T47D (cell line): Measurements from ENCODE around the gene CLTCL1.

ENCODE experiments used
- DNase-seq, 2 experiments: peaks; one replicate each; pipeline versions ENCODE4 v3.0.0 to v3.0.0-alpha.2; 2011 to 2012; ENCODE audit warnings: low read depth in 1 of 2, low spot score in 1 of 2
- JUND ChIP-seq: IDR thresholded peaks from 2 replicates; pipeline ENCODE4 v1.6.1; 2012; ENCODE audit warnings: low read depth
- in situ Hi-C: cut with HindIII; loops from 2 replicates; pipeline ENCODE4 v1.10.0; 2016; ENCODE audit warnings: low sequenced_read_pairs, low pct_unique_long_range_greater_than_20kb

CLTCL1 gene

DNA sequence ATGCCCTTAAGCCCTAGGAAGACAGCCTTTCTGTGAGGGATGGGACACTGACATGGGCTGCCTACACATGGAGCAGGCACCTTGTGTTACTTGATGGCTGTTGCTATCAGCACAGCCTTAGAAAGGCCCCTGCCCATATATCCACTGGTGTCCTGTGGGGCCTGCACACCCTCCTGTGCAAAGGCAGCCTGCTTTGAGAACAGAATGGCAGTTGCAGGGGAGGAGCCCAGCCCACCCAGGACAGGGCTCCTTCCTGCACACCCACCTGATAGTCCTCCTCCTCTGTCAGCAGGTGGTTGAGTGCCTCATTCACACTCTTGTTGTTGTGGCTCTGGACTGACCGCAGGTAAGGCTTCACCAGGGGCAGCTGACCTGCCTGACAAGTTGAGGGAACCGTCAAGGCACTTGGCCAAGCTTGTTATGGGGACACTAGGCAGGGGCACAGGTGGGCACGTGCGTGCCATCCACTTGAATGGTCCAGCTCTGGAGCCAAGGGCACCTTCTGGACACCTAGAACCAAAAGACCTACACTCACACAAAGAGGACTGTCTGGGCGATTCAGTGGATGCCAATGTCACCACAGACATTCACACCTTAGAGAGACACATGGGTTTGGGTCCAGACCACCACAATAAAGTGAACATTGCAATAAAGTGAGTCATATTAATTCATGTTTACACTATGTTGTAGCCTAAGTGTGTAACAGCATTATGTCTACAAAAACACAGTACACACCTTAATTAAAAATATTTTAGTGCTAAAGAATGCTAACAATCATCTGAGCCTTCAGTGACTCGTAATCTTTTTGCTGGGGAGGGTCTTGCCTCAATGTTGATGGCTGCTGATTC, 103.6 kb downstream of the CLTCL1 start:
- in situ Hi-C loops: no loop called here
- no peak for TF ChIP-seq JUND
- DNase-seq: no peak

DNA sequence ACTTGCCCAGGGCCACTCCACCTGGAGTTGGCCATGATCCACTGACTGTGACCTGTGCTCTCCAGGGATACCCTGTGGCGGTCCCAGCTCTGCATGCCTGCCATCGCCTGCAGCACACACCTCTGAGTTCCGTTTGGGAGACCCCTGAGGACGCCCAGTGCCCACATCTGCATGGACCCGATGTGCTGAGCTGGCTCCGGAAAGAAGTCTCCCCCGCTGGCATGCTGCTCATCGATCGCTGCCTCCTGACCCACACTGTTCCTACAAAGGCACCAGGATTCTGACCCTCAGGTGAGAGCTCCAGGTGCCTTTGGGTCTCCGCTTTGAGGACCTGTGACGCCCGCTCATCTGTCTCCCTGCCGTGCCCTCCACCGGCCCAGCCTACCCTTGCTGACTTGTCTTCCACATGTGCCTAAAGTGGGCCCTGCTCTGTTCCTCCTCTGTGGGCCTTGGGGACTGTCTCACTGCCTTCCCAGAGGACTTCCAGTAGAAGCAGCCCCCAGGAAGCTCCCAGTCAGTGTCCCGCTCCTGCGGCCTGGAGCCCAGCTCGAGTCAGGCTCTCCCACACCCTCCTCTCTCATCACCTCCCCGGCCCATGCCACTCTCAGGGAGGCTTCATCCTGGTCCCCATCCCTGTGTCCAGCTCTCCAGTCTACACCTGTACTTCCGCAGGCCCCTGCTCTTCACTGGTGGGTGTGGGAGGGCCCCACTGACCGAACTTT, 107.1 kb downstream of the CLTCL1 start:
- no peak for TF ChIP-seq JUND
- no peak for DNase-seq
- in situ Hi-C loops: no loop called here

- in situ Hi-C loops: no loop called here
- TF ChIP-seq JUND: no peak
- DNase-seq: no peak
Measured at GRCh38 chr22:19183216-19183615, 108.3 kb downstream of the CLTCL1 start.

DNA sequence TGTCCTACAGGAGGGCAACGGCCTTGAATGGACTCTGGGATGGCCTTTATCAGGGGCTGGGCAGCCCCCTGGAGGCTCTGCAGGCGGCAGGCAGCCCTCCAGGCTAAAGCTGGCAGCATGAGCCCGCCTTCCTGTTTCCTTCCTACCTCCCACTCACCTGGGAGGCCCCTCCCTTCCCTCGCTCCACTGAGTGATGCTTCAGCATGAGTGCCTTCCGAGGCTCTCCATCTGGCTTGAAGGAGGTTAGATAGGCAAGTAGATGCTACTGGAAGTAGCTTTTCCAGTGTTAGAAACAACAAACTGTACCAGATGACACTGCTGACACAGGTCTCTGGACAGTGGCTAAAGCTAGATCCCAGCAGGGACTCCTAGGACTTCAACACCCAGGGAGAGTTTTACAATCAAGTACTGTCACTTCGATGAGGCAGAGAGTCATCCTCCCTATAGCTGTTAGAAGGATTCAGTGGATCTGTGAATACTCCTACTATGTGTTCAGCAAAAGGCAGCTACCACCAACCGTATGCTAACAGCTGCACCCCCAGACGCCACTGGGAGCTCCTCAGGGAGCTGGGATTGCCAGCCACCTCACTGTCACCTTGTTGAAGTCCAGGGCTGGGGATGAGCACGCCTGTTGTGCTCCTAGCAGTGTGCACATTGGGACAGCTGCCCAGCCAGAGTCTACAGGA, 108.9 kb downstream of the CLTCL1 start:
- no peak for DNase-seq

GRCh38 chr22:19181786-19182471, 109.6 kb downstream of the CLTCL1 start:
- no peak for DNase-seq
- in situ Hi-C loops: no loop called here
- TF ChIP-seq JUND: no peak

More for the DNA sequence above, 108.9 kb downstream of the CLTCL1 start:
- in situ Hi-C loops: no loop called here
- no peak for TF ChIP-seq JUND

DNA sequence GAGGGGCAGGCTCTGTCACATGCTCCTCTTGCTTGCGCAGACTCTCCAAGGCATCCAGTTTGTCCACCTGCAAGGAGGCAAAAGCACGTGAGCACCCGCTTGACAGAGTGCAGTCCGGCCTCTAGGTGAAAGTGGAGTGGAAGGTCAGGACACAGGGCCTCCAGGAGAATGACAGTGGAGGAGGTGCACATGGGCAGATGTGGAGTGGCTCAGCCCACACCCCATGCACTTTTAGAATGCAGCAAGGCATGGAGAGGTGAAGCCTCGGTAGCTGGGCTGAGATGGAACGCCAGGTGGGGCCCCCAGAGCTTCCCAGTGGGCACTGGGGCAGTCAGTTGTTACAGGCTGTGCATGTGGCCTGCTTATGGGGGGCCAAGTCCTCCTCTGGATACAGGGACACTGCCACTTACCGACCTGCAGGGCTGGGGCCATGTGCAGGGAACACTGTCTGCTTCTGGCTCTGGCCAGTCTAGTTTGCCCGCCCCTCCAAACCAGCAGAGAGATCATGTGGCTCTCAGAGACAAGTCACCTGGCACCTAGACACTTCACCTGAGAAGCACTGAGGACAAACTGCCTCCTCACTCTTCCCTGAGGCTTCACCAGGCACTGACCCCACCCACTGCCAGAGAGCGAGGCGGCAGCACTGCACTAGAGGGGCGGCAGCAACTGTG, 110.6 kb downstream of the CLTCL1 start:
- TF ChIP-seq JUND: no peak
- in situ Hi-C loops: no loop called here
- DNase-seq: no peak

GRCh38 chr22:19180234-19180633, 111.3 kb downstream of the CLTCL1 start:
- DNase-seq: no peak
- TF ChIP-seq JUND: no peak
- in situ Hi-C loops: no loop called here

- DNase-seq: peak; percentile 37 to 82
- in situ Hi-C loops: no loop called here
- TF ChIP-seq JUND: no peak
Measured at GRCh38 chr22:19179497-19180048, 111.9 kb downstream of the CLTCL1 start.

DNA sequence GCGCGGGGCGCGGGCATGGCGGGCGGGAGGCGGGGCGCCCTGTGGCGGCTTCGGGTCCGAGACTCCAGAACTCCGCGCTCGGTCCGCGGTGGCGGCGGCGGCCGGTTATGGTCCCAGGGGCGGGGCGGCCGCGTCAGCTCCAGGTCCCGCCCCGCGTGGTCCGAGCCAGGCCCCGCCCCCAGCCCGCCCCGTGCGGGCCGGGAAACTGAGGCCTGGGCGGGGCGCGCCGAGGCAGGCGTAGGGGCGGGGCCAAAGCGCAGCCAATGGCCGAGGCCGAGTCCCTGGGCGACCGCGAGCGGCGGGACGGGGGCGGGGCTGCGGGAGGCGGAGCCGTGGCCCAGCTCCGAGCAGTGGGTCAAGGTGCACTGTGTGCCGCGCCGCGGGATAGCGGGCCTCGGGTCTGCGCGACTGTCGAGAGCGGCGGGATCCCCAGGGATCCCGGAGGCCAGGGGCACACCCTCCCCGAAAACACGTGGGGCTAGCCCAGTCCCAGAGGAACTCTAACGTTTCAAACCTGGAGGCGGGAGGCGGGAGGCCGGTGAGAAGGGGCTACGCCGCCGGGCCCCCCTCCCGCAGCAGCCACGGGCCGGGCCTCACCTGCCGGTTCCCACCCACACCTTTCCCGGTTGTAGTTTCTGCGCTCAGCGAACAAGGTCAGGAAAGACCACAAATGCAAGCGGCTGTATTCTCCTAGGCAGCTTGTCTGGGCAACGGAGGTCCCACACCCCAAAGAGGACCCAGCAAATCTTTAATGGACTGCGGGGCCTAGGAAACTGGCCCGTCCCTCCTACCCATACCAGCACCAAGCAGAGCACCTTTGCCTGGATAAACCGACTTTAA, 112.6 kb downstream of the CLTCL1 start, which contains the start of gene SLC25A1:
Gene SLC25A1 (minus strand): TSS at position 80 of the 840 bp plus-strand sequence. CDS start 63 bp downstream, at position 17.
- no peak for TF ChIP-seq JUND
- in situ Hi-C loops: no loop called here
- peak; percentile 90 to 93 for DNase-seq

- DNase-seq: peak in 1 of 2 experiments; percentile 26
- in situ Hi-C loops: no loop called here
- TF ChIP-seq JUND: no peak
Measured at GRCh38 chr22:19178065-19178656, 113.4 kb downstream of the CLTCL1 start.
